KMS-11 (cell line): ENCODE results near the gene TRAF6.

ENCODE experiments used
- H2AFZ ChIP-seq: fragments of 200-600 bp; sonication (generic); 2 replicates; pipeline ENCODE4 v1.6.1; 2016; ENCODE audit warnings: antibody characterized with exemption, mixed run types, low read depth
- H3K27ac ChIP-seq: fragments of 200-600 bp; sonication (generic); 2 replicates; pipeline ENCODE4 v1.6.1; 2016; ENCODE audit warnings: mild to moderate bottlenecking, mixed run types
- H3K27me3 ChIP-seq: fragments of 200-600 bp; sonication (generic); 2 replicates; pipeline ENCODE4 v1.6.1; 2017; ENCODE audit warnings: mild to moderate bottlenecking, low read depth, mixed run types, moderate library complexity; ENCODE audit not compliant: insufficient read depth
- H3K36me3 ChIP-seq: fragments of 200-600 bp; sonication (generic); 2 replicates; pipeline ENCODE4 v1.6.1; 2017; ENCODE audit warnings: mild to moderate bottlenecking, mixed run types; ENCODE audit not compliant: insufficient read depth
- H3K4me1 ChIP-seq: fragments of 200-600 bp; sonication (generic); 2 replicates; pipeline ENCODE4 v1.6.1; 2016; ENCODE audit warnings: mild to moderate bottlenecking, low read depth, mixed run types; ENCODE audit not compliant: poor library complexity, severe bottlenecking
- H3K4me2 ChIP-seq: fragments of 200-600 bp; sonication (generic); 2 replicates; pipeline ENCODE4 v1.7.0; 2016; ENCODE audit warnings: mild to moderate bottlenecking, mixed run types
- H3K4me3 ChIP-seq: fragments of 200-600 bp; sonication (generic); IDR thresholded peaks from 2 replicates; pipeline ENCODE4 v1.6.1; 2017; ENCODE audit warnings: low read depth, low read length, mixed read lengths; ENCODE audit not compliant: insufficient read depth
- H3K79me2 ChIP-seq: fragments of 200-600 bp; sonication (generic); 2 replicates; pipeline ENCODE4 v1.6.1; 2016; ENCODE audit warnings: low read depth, mixed run types; ENCODE audit not compliant: insufficient read depth
- H3K9ac ChIP-seq: fragments of 200-600 bp; sonication (generic); 2 replicates; pipeline ENCODE4 v1.6.1; 2016; ENCODE audit warnings: mild to moderate bottlenecking, mixed run types
- H4K20me1 ChIP-seq: fragments of 200-600 bp; sonication (generic); 2 replicates; pipeline ENCODE4 v1.6.1; 2016; ENCODE audit warnings: mild to moderate bottlenecking, mixed run types; ENCODE audit not compliant: insufficient read depth
- CTCF ChIP-seq: fragments of 200-600 bp; sonication (generic); conservative IDR thresholded peaks from 2 replicates; pipeline ENCODE4 v1.6.1; 2017; ENCODE audit warnings: low read depth, mild to moderate bottlenecking, antibody characterized with exemption, low read length, moderate library complexity, mixed read lengths

TRAF6 gene

GRCh38 chr11:36438126-36438525 is 71.9 kb downstream of the TRAF6 start:
- no peaks in the 10 kb centered on the region for H3K27me3 ChIP-seq
- TF ChIP-seq CTCF = no peak
- no peak overlapping the region for H2AFZ ChIP-seq
- H3K27ac ChIP-seq = no peak overlapping the region
- no peak overlapping the region for H3K4me3 ChIP-seq
- H3K9ac ChIP-seq = no peak overlapping the region
- H3K4me2 ChIP-seq = no peak overlapping the region
- no peaks in the 10 kb centered on the region for H3K79me2 ChIP-seq
- H4K20me1 ChIP-seq = no peaks in the 10 kb centered on the region
- no peaks in the 10 kb centered on the region for H3K36me3 ChIP-seq
- H3K4me1 ChIP-seq = no peaks in the 10 kb centered on the region

GRCh38 chr11:36437413-36437812 is 72.7 kb downstream of the TRAF6 start:
- Histone ChIP-seq H4K20me1 (no peaks in the 10 kb centered on the region), H3K36me3 (no peaks in the 10 kb centered on the region), H3K4me2 (no peak overlapping the region), H3K4me1 (no peaks in the 10 kb centered on the region), H2AFZ (no peak overlapping the region), H3K4me3 (no peak overlapping the region), H3K9ac (no peak overlapping the region), H3K79me2 (no peaks in the 10 kb centered on the region), H3K27me3 (no peaks in the 10 kb centered on the region), H3K27ac (no peak overlapping the region)
- TF ChIP-seq CTCF = no peak
